GM12878 (cell line): Measurements from ENCODE around the gene HMBS. TPM values are rescaled to one million over a fixed set of nuclear protein-coding genes. Genes with fewer than 3 reads are reported as not detected.

Experiments used
- ATF7 ChIP-seq: fragments of 450-650 bp; IDR thresholded peaks from 2 replicates; pipeline ENCODE4 v1.6.1; 2016; ENCODE audit warnings: low read depth, mild to moderate bottlenecking
- BACH1 ChIP-seq: fragments of 450-650 bp; IDR thresholded peaks from 2 replicates; pipeline ENCODE4 v1.6.1; 2017; ENCODE audit warnings: mild to moderate bottlenecking, borderline replicate concordance
- ELK1 ChIP-seq: IDR thresholded peaks from 2 replicates; pipeline ENCODE4 v1.6.1; 2012; ENCODE audit warnings: low read depth, low read length, improper control_type of control experiment
- GATAD2B ChIP-seq: fragments of 450-650 bp; conservative IDR thresholded peaks from 2 replicates; pipeline ENCODE4 v1.6.1; 2017; ENCODE audit warnings: low read depth, mild to moderate bottlenecking, moderate library complexity
- NBN ChIP-seq: fragments of 450-650 bp; IDR thresholded peaks from 2 replicates; pipeline ENCODE4 v1.6.1; 2016
- NFYA ChIP-seq: IDR thresholded peaks from 2 replicates; pipeline ENCODE4 v1.6.1; 2011; ENCODE audit warnings: low read depth, mild to moderate bottlenecking, low read length, improper control_type of control experiment, borderline replicate concordance
- NKRF ChIP-seq: fragments of 450-650 bp; conservative IDR thresholded peaks from 2 replicates; pipeline ENCODE4 v1.6.1; 2017; ENCODE audit warnings: mild to moderate bottlenecking, moderate library complexity
- NR2F1 ChIP-seq: fragments of 450-650 bp; conservative IDR thresholded peaks from 2 replicates; pipeline ENCODE4 v1.6.1; 2017; ENCODE audit warnings: mild to moderate bottlenecking
- POLR2A ChIP-seq: IDR thresholded peaks from 2 replicates; pipeline ENCODE4 v1.6.1; 2011; ENCODE audit warnings: low read depth, mild to moderate bottlenecking, low read length
- SKIL ChIP-seq: fragments of 450-650 bp; IDR thresholded peaks from 2 replicates; pipeline ENCODE4 v1.6.1; 2017; ENCODE audit warnings: mild to moderate bottlenecking, low read depth, inconsistent platforms; ENCODE audit not compliant: poor library complexity, severe bottlenecking
- SMC3 ChIP-seq: IDR thresholded peaks from 2 replicates; pipeline ENCODE4 v1.6.1; 2011; ENCODE audit warnings: low read length, improper control_type of control experiment, borderline replicate concordance
- SUPT20H ChIP-seq: IDR thresholded peaks from 2 replicates; pipeline ENCODE4 v1.6.1; 2011; ENCODE audit warnings: low read depth, mild to moderate bottlenecking, low read length, moderate library complexity, borderline replicate concordance; ENCODE audit not compliant: control insufficient read depth
- TARDBP ChIP-seq: IDR thresholded peaks from 2 replicates; pipeline ENCODE4 v1.6.1; 2016; ENCODE audit warnings: borderline replicate concordance
- USF1 ChIP-seq: IDR thresholded peaks from 2 replicates; pipeline ENCODE4 v1.6.1; 2011; ENCODE audit warnings: borderline replicate concordance, low read depth, mild to moderate bottlenecking, moderate library complexity, mixed read lengths, low read length; ENCODE audit not compliant: insufficient read depth; ENCODE audit errors: extremely low read length
- ZNF384 ChIP-seq: IDR thresholded peaks from 2 replicates; pipeline ENCODE4 v1.6.1; 2012; ENCODE audit warnings: low read depth, mild to moderate bottlenecking, low read length, improper control_type of control experiment, borderline replicate concordance
- ZNF687 ChIP-seq: fragments of 450-650 bp; IDR thresholded peaks from 2 replicates; pipeline ENCODE4 v1.6.1; 2017; ENCODE audit warnings: mild to moderate bottlenecking, moderate library complexity
- ZZZ3 ChIP-seq: IDR thresholded peaks from 2 replicates; pipeline ENCODE4 v1.6.1; 2011; ENCODE audit warnings: low read depth; ENCODE audit not compliant: control insufficient read depth, insufficient read length
- polyA plus RNA-seq, 11 experiments: library from polyadenylated mRNA; depleted of rRNA in 4 of 11; unstranded in 6 of 11; stranded (reverse) in 5 of 11; fragments of >200 nt; fragmentation: Nextera tagmentation in 4 of 11; fragmentation: Illumina TruSeq in 1 of 11; extraction: Ambion mirVana in 4 of 11; extraction: Trizol in 1 of 11; gene quantifications; 1 replicate in 1 of 11; 2 replicates in 10 of 11; pipeline versions ENCODE4 v1.2.1 to v1.2.3, GENCODE V29; 2011 to 2016; ENCODE audit warnings: inconsistent platforms in 2 of 11, missing spikeins in 2 of 11, low read depth in 1 of 11
- total RNA-seq, 4 experiments: library from RNA; depleted of rRNA in 3 of 4; stranded (reverse); fragments of >200 nt in 3 of 4; fragmentation: Illumina TruSeq in 1 of 4; extraction: Trizol in 1 of 4; gene quantifications; 2 replicates each; pipeline versions ENCODE4 v1.2.1 to v1.2.3, GENCODE V29; 2013 to 2021

Gene HMBS
- total and polyA plus RNA-seq, 10 of the 15 experiments (the other 5 are each of a cell fraction or from before 2014, with no cell fraction given): 17.7 to 96.7 (median 49.7) TPM

- TF ChIP-seq NKRF (peak; percentile 60), ELK1 (peak; percentile 34; the same call in 1 of the 2 replicates), ZZZ3 (no peak), NR2F1 (peak; percentile 78), POLR2A (peak; percentile 88), SKIL (no peak), ZNF384 (no peak), ZNF687 (peak; percentile 47), GATAD2B (peak; percentile 63; the same call in 1 of the 2 replicates), NFYA (no peak), NBN (peak; percentile 57; the same call in 1 of the 2 replicates), BACH1 (0 out of 2 replicates have a peak, but pooled peaks have one; percentile 81), ATF7 (peak; percentile 7; the same call in 1 of the 2 replicates), USF1 (no peak), TARDBP (no peak), SMC3 (no peak; the same call in 1 of the 2 replicates), SUPT20H (no peak)
Measured at GRCh38 chr11:119057000-119057769, 27.5 kb upstream of the HMBS start, which contains the start of gene HYOU1 (continued).
